Calu3 (cell line): ENCODE measurements around the gene CACNB4. TPM values are rescaled to one million over a fixed set of nuclear protein-coding genes. Genes with fewer than 3 reads are reported as not detected.

ENCODE experiments used
- BruUV-seq: library from RNA; stranded (reverse); fragments of 400-500 nt; replicated peaks from 2 replicates; lab custom pipeline; 2021; lab: Mats Ljungman, UMichigan
- CTCF ChIA-PET: fragments of 300-600 bp; sonication (Branson Sonifier 250); formaldehyde crosslinking; loops from one replicate; lab custom pipeline; 2022; ENCODE audit warnings: antibody characterized with exemption; lab: Charles Lee
- DNase-seq: peaks from one replicate; pipeline ENCODE4 v3.0.0; 2022
- H3K27ac Mint-ChIP-seq: one replicate; pipeline ENCODE4 v1.8.0; 2022; ENCODE audit warnings: mixed read lengths; ENCODE audit not compliant: unreplicated experiment
- H3K27me3 Mint-ChIP-seq: one replicate; pipeline ENCODE4 v1.8.0; 2022; ENCODE audit warnings: mixed read lengths; ENCODE audit not compliant: unreplicated experiment
- H3K36me3 Mint-ChIP-seq: one replicate; pipeline ENCODE4 v1.8.0; 2022; ENCODE audit warnings: mild to moderate bottlenecking, moderate library complexity, mixed read lengths; ENCODE audit not compliant: insufficient read depth, unreplicated experiment
- H3K4me1 Mint-ChIP-seq: one replicate; pipeline ENCODE4 v1.8.0; 2022; ENCODE audit warnings: mild to moderate bottlenecking, low read depth, mixed read lengths; ENCODE audit not compliant: unreplicated experiment
- H3K4me3 Mint-ChIP-seq: one replicate; pipeline ENCODE4 v1.8.0; 2022; ENCODE audit warnings: mild to moderate bottlenecking, low read depth, moderate library complexity, mixed read lengths; ENCODE audit not compliant: unreplicated experiment
- H3K9me3 Mint-ChIP-seq: one replicate; pipeline ENCODE4 v1.8.0; 2022; ENCODE audit warnings: low read depth, mixed read lengths; ENCODE audit not compliant: unreplicated experiment
- intact Hi-C: fragments of 100-400 bp; cut with micrococcal nuclease; formaldehyde crosslinking; loops from one replicate; pipeline ENCODE4 v1.10.0; 2022; ENCODE audit not compliant: unreplicated experiment
- total RNA-seq: library from RNA; stranded (reverse); gene quantifications from 2 replicates; pipeline ENCODE4 v1.2.3, GENCODE V29; 2022
- TF ChIP-seq, protein P1 (sequence below): fragments of 200-600 bp; IDR thresholded peaks from one replicate; pipeline ENCODE4 v1.8.0; 2022; ENCODE audit warnings: antibody characterized with exemption; ENCODE audit not compliant: unreplicated experiment

The CACNB4 gene
- total RNA-seq, 1 experiment from 2014 or later, result 0.33 TPM

DNA sequence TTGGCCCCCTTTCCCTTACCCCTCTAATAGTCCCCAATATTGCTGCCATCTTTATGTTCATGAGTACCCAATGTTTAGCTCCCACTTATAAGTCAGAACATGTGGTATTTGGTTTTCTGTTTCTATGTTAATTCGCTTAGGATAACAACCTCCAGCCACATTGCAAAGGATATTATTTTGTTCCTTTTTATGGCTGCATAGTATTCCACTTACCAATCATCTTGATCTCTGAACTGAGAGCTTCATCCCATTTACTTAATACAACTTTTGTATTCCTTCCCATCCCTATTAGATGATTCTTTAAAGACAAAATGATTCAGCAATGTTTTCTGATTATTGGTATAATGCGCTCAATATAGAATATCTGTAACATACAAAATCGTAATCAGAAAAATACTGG lies 307.3 kb downstream of the CACNB4 start:
- peaks cover under 1% of the 10 kb centered on the region for H3K4me1 Mint-ChIP-seq
- H3K9me3 Mint-ChIP-seq, result no peaks in the 10 kb centered on the region
- no peak overlapping the region for H3K27ac Mint-ChIP-seq
- no peak overlapping the region for H3K4me3 Mint-ChIP-seq
- peaks cover 9% of the 10 kb centered on the region for H3K36me3 Mint-ChIP-seq
- CTCF ChIA-PET, result interaction anchor here (0.8 kb wide), 1 partner anchor 128 kb away, joined by 3 read pairs; no protein-coding TSS in a partner anchor
- BruUV-seq, result no TSS peak
- H3K27me3 Mint-ChIP-seq, result no peaks in the 10 kb centered on the region
- DNase-seq, result no peak
- TF ChIP-seq, protein P1, sequence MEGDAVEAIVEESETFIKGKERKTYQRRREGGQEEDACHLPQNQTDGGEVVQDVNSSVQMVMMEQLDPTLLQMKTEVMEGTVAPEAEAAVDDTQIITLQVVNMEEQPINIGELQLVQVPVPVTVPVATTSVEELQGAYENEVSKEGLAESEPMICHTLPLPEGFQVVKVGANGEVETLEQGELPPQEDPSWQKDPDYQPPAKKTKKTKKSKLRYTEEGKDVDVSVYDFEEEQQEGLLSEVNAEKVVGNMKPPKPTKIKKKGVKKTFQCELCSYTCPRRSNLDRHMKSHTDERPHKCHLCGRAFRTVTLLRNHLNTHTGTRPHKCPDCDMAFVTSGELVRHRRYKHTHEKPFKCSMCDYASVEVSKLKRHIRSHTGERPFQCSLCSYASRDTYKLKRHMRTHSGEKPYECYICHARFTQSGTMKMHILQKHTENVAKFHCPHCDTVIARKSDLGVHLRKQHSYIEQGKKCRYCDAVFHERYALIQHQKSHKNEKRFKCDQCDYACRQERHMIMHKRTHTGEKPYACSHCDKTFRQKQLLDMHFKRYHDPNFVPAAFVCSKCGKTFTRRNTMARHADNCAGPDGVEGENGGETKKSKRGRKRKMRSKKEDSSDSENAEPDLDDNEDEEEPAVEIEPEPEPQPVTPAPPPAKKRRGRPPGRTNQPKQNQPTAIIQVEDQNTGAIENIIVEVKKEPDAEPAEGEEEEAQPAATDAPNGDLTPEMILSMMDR, result no peak
- intact Hi-C loops, result no loop called here

DNA sequence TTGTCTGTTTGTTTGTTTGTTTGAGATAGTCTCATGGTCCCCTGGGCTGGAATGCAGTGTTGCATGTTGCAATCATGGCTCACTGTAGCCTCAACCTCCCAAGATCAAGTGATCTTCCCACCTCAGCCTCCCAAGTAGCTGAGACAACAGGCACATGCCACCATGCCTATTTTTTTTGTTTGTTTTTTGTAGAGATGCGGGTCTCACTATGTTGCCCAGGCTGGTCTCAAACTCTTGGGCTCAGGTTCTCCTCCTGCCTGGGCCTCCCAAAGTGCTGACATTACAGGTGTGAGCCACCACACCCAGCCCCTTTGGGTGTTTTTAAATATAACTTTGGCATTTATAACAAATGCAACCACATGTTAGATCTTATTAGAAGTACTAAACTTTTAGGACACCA lies 308.2 kb downstream of the CACNB4 start:
- Mint-ChIP-seq H3K27me3 (no peaks in the 10 kb centered on the region), H3K4me1 (no peaks in the 10 kb centered on the region)

DNA sequence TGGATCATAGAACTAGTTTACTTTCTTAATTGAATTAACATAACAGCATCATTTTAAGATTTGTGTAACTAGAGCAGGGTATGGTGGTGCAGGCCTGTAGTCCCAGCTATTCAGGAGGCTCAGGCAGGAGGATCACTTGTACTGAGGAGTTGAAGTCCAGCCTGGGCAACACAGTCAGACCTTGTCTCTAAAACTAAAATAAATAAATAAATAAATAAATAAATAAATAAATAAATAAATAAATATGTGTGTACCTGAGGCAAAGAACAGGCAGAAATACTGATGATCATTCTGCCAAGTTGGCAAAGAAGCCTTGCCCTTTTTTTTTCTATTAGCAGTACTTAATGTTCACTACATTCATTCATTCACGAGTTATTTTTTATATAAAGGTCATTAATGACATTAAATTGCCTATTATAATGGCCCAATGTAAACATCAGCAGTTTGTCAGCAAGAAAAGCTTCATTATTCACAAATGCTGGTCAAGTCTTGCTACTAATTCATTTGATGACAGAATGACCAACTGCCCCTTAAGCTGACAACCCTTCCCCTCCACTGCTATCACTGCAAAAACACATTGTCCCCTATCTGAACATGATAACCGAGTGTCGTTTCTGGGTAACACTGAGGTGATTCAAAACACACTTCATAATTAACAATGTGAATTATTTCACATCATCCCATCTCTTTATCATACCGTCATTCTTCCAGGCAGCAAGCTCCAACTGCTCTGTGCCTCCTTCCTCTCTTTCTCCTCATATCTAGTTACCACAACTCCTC lies 309.6 kb downstream of the CACNB4 start:
- Mint-ChIP-seq H3K9me3 (no peaks in the 10 kb centered on the region), H3K36me3 (peaks cover 18% of the 10 kb centered on the region), H3K4me1 (no peaks in the 10 kb centered on the region), H3K27me3 (no peaks in the 10 kb centered on the region), H3K27ac (no peak overlapping the region), H3K4me3 (no peak overlapping the region)
- TF ChIP-seq, protein P1, result no peak
- no TSS peak for BruUV-seq
- DNase-seq, result no peak
- intact Hi-C loops, result no loop called here
- CTCF ChIA-PET, result no interaction called here

More for the DNA sequence above, 308.2 kb downstream of the CACNB4 start:
- BruUV-seq, result no TSS peak
- H3K4me3 Mint-ChIP-seq, result no peak overlapping the region
- DNase-seq, result no peak
- no peak overlapping the region for H3K27ac Mint-ChIP-seq
- H3K9me3 Mint-ChIP-seq, result no peaks in the 10 kb centered on the region
- H3K36me3 Mint-ChIP-seq, result peaks cover 9% of the 10 kb centered on the region
- CTCF ChIA-PET, result no interaction called here
- intact Hi-C loops, result no loop called here
- TF ChIP-seq, protein P1, result no peak

DNA sequence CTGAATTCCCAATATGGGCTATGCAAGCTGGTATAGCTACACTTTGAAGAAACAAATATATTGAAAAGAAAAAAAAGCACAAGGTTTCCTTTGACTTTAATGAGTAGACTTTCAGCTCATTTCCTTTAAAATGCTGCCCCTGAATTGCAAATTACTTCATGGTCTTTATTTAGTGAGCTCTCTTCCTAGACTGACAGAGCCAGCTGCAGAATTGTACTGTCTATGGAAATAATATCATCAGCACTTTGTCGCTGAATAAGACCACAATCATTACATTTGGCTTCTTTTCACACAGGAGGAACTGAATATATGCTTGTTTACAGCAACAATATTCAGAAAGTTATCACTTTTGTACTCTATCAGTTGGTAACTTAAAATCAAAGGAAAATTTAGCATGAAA lies 312.4 kb downstream of the CACNB4 start:
- CTCF ChIA-PET, result no interaction called here
- no peak for DNase-seq
- intact Hi-C loops, result no loop called here
- Mint-ChIP-seq H3K27me3 (no peaks in the 10 kb centered on the region), H3K27ac (no peak overlapping the region), H3K4me1 (no peaks in the 10 kb centered on the region), H3K4me3 (no peak overlapping the region), H3K36me3 (peaks cover 18% of the 10 kb centered on the region), H3K9me3 (no peaks in the 10 kb centered on the region)
- BruUV-seq, result no TSS peak
- TF ChIP-seq, protein P1, result no peak
